HG02884 (cell line): ENCODE data around the gene EPHA6.
"Not testable (repeated sequence)": the region's sequence is repeated elsewhere in the genome, so short reads cannot be mapped to it uniquely, and the experiment has no call there.

Experiments used
- ATAC-seq: cut with Tn5 transposase; IDR thresholded peaks from one replicate; pipeline ENCODE4 v1.9.1; 2021; ENCODE audit warnings: mild to moderate bottlenecking, moderate library complexity; ENCODE audit not compliant: unreplicated experiment

EPHA6 gene

DNA sequence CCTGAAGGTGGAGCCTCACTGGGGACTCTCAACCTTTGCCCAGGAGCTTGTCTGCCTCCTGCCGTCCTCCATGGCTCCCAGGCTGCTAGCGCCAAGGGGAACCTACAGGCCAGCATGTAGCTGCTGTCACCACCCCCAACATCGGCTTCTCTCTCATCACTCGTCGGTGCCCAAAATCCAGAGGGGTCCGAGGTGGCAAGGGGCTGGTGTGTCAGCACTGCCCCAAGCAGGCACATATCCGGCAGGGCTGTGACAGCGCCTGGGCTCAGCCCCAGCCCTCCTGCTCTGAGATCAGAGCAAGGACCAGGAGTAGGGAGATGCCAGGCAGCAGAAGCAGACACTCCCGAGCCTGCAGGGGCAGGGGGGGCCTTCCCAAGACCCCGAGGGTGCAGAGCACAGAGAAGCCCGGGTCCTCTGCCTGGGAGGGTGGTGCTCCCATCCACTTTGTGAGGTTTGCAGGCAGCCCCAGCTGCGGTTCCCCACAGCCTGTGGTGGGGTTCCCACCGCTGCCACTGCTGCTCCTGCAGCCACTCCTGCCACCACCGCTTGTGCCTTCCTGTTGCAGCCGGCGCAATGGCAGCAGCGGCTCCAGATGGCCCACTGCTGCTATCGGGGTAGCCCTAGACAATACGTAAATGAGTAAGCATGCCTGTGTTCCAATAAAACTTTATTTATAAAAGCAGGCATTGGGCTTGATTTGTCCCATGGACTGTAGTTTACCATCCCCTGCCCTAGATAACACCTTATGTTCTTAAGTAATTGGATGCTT is 451.0 kb downstream of the EPHA6 start:
- no peak for ATAC-seq

DNA sequence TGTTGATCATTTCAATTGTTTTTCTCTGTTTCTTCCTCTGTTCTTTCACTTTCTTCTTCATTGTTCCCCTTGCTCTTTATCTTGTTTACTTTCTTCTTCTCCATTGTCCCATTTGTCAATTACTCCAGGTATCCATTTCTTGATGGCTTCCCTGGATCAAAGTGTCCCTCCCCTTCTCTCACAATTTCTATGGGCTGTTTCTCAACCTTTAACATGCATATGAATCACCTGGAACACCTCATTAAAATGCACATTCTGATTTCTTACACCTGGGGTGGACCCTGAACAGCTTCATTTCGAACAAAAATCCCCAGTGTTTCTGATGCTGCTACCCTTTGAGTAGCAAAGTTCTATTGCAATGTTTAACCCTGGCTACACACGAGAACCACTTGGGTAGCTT is 454.8 kb downstream of the EPHA6 start:
- no peak for ATAC-seq

DNA sequence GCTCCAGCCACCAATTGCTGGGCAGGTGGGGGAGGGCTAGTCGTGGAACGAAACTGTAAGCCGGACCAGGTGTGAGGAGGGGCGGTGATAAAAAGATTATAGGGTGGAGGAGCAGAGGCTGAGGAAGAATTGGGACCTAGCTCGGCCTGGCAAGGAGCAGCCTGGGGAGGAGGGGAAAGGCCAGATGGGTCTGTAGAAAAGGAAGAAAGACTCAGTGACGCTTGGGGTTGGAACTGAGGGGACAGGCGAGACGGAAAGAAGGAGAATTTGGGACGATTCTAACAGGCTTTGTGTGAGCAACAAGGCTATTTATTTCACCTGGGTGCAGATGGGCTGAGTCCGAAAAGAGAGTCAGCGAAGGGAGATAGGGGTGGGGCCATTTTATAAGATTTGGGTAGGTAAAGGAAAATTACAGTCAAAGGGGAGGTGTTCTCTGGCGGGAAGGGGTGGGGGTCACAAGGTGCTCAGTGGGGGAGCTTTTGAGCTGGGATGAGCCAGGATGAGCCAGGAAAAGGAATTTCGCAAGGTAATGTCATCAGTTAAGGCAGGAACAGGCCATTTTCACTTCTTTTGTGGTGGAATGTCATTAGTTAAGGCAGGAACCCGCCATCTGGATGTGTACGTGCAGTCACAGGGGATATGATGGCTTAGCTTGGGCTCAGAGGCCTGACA is 462.6 kb downstream of the EPHA6 start:
- ATAC-seq, result not testable (repeated sequence)

DNA sequence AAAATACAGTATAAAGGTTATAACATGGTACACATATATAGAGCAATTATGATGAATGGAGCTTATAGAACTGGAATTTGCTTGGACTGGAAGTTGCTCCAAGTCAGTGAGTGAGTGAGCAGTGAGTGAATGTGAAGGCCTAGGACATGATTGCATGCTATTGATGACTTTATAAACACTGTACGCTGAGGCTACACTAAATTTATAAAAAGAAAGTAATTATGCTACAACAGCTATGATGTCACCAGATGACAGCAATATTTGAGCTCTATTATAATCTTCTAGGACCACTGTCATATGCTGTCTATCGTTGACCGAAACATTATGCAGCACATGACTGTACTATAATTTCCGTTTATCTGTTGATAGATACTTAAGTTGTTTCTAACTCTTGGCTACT is 463.3 kb downstream of the EPHA6 start:
- ATAC-seq, result no peak

DNA sequence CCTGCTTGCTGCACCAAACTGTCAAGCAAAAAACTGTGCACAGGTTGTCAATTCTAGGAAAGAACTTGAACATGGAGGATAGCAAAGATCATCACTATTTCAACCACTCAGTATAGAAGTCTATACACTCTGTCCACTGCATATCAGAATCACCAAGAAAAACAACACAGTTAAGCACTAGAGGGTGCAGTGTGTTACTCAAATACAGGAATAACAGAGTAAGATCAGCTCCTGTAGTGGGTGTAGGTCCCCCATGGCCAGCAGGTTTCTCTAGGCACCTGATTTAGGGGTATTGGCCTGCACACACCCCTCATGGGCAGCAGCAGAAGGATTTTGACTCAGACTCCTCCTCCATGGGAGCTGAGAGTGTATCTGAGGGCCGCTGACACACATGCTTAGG is 464.1 kb downstream of the EPHA6 start:
- no peak for ATAC-seq

DNA sequence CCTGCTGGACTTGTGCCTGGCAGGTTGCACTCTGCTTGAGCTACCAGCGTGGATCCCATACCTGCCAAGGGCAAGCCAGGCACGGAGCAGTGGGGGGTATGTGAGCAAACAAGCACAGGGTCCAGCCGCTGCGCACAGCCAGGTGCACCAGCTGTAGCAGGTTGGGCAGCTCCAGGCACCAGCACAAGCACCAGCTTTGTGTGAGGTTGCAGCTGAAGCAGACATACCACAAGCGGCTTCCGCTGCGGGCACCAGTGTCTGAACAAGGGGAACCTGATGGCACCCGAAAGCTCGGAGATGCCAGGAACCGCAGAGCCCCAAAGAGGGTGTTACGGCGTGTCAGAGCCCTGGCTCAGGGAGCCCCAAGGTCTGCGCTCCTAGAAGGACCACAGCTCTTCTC is 477.5 kb downstream of the EPHA6 start:
- no peak for ATAC-seq

DNA sequence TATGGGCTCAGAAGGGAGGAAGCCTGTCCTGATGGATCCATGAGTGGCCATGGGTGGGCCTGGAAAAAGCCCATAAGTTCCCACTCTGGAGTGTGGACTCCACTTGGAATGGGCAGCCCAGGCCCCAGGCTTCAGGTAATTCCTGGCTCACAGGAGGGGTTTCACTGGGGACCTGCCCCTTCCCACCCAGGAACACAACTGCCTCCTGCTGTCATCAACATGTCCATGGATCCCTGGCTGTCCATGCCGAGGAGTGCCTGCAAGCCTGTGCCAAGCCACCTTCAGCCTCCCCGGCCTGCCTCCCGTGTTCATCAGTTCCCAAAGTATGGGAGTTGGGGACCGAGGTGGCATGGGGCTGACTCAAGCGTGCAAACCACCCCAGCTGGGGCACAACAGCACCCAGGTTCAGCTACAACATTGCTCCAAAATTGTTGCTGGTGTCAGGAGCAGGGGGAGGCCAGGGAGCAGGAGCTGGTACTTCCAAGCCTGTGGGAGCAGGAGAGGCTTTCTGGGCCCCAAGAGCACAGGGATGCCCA is 479.3 kb downstream of the EPHA6 start:
- ATAC-seq, result no peak

DNA sequence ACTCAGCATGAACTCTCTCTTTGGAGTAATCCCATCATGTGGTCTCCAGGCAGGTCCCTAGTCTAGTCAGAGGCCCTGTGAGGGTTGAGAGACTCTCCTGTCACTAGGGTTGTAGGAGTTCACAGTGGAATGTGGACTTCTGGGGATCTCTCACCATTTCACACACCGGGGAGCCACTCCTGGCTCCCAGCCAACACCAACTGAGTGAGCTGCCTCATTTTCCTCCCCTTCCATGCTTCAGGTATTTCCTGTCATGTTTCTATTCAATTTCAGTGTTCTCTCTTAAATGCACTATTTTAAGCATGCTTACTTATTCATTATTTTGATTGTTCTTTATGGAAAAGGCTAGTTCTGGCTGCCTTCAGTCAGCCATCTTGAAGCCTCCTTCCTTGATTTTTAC is 482.6 kb downstream of the EPHA6 start:
- ATAC-seq, result no peak

DNA sequence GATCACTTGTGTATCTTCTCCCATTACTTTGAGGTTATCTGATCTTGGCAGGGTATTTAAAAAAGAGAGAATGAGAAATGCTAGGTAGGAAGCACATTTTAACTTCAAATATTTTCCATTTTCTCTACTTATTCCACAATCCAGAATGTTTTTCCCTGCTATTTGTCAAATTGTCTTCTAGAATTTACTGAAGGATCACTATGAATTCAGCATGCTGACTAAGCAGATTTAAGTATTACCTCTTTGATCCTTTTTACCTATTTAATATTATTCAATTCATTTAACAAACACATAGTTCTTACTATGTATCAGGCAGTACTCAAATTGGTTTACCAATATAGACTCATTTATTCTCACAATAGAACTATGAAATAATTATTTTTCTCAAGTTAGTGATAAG is 486.7 kb downstream of the EPHA6 start:
- ATAC-seq, result no peak

DNA sequence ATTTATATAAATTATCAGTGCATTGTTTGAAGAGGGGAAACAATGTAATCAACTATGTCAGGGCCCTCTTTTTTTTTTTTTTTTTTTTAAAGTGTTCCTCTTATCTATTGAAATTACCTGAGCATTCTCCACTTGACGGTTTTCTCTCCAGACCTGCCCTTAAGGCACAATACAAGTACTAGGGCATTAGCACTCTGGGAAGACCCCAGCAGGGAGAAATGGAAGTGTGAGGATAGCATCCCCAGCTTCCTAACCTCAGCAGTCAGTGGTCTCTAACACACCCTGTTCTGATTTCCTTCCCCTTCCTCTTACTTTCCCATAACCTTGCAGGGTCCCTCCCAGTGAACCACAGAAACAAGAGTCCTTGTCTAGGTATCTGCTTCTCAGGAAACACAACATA is 491.8 kb downstream of the EPHA6 start:
- ATAC-seq, result no peak

DNA sequence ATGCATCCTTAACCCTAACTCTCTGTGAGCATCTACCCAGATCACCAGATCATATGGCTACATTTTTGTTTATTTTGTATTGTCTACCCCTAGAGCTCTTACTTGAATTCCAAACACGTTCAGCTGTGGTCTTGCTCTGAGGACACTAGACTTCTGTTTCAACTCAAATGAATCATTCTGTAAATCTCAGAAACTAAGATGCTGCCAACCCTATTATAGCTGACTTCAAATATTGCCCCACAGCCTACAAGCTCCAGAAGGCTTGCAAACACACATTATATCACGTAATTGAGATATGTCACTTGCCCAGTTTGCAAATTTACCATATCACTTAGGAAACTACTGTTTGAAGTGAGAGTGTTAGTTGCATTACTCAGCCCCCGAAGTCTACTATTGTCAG is 524.0 kb downstream of the EPHA6 start:
- no peak for ATAC-seq

DNA sequence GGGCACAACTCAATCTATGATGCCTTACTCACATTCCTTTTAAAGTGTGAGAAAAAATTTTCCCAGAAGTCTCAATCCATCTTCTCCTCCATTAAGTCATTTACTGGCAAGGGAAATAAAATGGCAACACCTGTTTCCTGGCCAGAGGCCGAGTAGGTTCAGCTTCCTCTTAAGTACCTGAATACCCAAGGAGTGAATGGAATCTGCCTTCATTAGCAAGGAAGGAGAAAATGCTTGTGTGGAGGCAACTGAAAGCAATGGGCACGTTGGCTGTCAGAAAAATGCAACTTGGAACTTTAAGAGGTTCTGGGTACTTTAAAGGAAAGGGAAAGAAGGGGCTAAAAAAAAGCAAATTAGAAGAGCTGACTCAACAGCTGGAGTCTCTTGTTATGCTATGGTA is 526.5 kb downstream of the EPHA6 start:
- ATAC-seq, result no peak

DNA sequence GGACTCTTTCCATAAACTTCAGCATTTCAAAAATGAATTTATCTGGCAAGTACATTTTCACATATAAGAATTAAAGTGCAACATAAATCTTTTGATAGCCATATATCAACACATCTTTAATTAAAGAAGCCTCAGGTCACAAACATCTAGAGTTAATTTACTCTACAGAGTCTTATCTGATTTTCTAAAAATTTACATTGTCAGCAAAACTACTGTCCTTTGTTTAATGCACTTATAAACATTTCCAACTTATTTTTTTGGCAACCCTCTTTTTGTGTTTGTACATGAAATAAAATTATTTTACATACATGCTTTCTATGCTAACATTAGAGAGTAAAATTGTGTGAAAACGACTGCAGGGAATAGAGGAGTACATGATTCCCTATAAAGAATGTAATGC is 533.4 kb downstream of the EPHA6 start:
- ATAC-seq, result no peak

DNA sequence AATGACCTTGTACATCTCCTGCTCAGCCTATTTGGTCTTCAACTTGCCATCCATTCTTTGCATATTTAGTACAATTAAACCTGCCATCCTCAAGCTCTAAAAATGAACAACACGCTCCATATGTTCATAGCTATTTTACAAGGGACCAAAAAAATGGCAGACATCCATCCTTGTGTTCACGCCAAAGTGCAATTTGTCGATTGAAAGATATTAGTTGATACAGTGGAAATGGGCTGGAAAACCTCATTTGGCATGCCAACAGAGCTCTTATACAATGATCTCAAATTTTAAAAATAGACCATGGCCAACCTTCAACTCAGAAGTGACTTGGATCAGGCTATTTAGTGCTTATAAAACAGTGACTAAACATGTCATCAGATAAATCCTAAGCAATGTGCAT is 536.6 kb downstream of the EPHA6 start:
- ATAC-seq, result no peak

DNA sequence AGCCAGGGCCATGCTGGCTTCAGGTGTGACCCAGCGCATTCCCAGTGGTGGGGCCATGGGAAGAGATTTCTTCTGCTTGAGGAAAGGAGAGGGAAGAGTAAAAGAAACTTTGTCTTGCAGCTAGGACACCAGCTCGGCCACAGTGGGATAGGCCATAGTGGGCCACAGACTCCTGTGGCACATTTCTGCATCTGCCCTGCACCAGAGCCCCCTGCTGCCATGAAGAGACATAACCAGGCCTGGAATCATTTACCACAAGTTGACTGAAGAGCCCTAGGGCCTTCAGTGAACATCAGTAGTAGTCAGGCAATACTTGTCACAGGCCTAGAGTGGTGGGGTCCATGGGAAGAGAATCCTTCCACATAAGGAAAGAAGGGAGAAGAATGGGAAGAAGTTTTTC is 538.8 kb downstream of the EPHA6 start:
- ATAC-seq, result no peak

DNA sequence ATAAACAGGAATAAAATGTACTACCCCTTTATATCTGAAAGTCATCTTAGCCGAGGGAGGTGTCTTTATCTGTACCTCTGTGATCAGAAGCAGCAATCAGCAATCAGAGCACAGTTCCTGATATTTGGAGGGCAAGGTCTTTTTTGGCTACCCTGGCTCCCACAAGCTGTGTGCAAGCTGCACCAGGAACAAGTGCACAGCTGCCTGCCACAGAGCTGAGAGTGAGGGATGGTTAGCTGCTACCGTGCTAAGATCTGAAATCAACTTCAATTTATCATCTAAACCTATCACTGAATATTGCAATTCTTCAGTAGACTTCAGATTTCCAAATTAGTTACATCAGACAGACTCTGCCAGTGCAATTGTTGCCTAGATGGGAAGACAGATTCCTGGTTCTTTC is 545.6 kb downstream of the EPHA6 start:
- no peak for ATAC-seq

DNA sequence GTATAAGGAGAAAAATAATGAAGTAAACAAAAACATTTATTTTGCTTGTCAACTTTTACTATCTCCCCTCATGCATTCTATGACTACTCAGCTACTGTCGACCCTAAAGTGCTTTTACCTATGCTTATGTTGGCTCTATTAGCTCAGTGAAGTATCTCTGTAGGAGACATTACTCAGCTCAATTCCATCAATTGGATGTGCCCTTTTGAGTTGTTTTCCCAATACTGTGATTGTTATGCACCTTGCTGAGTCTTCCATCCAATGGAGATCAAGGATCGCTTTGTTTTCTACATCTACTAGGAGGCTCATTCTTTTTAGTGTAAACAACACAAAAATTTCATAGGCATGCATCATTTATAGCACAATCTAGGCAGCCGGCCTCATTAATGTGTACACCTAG is 546.4 kb downstream of the EPHA6 start:
- ATAC-seq, result no peak

DNA sequence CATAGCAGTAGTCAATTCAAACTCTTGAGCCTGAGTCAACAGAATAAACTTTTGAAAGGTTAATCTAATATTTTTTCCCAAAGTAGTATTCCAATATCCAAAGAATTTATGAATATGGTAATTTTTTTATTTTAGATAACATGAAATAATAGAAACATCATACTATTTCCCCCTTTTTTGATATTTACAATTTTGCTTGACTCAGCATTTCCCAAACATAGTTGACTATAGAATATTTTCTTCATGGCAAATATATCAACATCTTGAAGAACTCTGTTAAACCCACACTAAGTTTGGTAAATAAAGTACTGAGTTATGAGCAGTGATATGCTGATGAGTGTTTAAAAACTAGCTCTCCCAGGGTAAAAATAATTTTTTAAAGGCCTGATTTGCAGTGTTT is 570.2 kb downstream of the EPHA6 start:
- ATAC-seq, result no peak

DNA sequence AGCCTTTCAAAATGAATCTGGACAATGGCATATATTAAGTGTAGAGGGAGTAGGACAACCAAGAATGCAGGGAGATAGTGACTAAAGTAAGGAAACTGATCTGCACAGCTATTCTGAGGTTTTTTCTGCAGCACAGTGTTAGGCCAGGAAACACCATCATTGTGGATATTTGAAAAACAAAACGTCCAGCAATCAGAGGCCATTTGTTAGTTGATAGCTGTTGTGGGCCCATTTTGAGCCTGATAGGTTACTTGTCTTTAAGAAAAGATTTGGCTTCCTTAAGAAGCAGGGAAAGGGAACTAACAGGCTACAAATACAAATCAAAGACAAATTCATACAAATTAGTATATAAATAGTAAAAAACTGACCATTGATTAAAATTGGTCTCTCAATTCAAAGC is 574.4 kb downstream of the EPHA6 start:
- no peak for ATAC-seq

DNA sequence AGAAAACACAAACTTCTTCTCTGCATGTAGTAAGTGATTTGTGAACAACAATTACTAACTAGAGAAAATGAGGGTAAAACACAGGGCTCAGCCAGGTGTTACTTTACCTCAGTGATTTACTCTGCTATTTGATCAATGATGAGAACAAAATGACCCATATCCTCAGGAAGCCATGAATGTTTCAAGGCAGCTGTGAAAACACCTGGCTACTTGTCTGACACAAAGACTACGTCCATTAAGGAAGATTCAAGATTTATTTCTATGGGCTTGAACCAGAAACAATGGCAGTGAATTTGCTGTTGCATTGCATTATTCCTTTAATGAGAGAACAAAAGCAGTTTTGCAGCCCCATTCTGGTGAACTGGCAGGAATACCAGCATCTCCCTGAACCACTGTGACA is 575.5 kb downstream of the EPHA6 start:
- ATAC-seq, result no peak

DNA sequence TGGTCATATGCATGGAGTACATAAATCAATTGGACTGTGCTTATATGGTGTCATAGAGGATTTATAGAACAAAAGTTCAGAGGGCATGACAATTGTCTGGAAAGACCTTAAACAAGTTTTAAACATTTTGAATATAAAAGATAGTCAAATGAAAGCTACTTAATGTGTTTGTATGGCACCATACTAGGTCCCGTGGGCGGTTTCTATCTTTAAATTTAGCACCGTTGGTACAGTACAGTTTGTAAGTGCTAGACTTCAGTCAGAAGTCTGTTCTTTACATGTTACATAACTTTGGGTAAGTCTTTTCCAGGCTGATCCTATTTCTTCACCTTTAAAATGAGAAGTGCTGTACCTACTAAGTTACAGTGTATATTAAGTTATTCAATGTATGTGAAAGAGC is 576.8 kb downstream of the EPHA6 start:
- ATAC-seq, result no peak

DNA sequence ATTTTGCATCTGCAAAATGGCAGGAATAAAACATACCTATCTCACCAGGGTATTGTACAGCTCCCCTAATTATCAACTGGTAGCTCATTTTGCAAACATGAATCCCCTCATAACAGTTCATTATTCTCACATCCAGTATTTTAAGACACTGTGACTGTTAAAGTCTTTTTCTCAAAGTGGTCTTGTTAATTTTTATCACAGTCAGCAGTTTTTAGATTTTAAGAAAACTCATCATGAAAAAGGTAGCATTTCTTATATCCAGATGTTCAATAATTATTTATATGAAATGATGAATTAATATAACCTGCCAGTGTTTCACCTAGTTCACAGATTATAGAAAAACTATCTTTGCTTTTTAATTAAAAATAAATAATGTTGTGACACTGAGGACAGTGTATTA is 595.2 kb downstream of the EPHA6 start:
- no peak for ATAC-seq

DNA sequence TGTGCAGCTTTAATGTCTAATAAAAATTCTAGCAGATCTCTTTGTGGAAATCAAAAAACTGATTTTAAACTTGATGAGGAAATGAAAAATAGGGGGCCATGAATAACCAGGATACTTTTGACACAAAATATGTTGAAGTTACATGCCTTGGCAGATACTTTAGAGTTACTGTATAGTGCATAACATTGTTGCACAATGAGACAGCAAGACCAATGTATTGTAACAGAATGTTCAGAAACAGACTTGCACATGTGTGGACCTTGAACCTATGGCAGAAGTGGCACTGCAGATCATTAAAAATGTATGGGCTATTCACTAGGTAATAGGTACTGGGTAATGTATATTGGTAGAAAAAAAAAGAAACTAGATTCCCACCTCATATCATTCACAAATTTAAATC is 607.2 kb downstream of the EPHA6 start:
- ATAC-seq, result no peak
